Lower lobe of right lung (tissue), 2 donors: ENCODE results near the gene FAAP100. TPM values are rescaled to one million over a fixed set of nuclear protein-coding genes. Genes with fewer than 3 reads are reported as not detected.

ENCODE experiments used
- ATAC-seq, 2 donors: fragments of 200-7000 bp; cut with Tn5 transposase; one replicate each; pipeline ENCODE4 v1.9.1; 2020 to 2022; ENCODE audit warnings: mild to moderate bottlenecking in 2 of 2, moderate library complexity in 2 of 2
- DNase-seq: peaks from one replicate; pipeline ENCODE4 v3.0.0-alpha.2; 2020
- H3K27ac ChIP-seq: fragments of 200-600 bp; one replicate; pipeline ENCODE4 v1.8.0; 2022
- H3K27me3 ChIP-seq: fragments of 200-600 bp; one replicate; pipeline ENCODE4 v1.8.0; 2022; ENCODE audit warnings: low read depth
- H3K36me3 ChIP-seq: fragments of 200-600 bp; one replicate; pipeline ENCODE4 v1.8.0; 2022; ENCODE audit warnings: mild to moderate bottlenecking
- H3K4me1 ChIP-seq: fragments of 200-600 bp; one replicate; pipeline ENCODE4 v1.8.0; 2022
- H3K4me3 ChIP-seq: fragments of 200-600 bp; one replicate; pipeline ENCODE4 v1.8.0; 2022; ENCODE audit warnings: mild to moderate bottlenecking
- H3K9me3 ChIP-seq: fragments of 200-600 bp; one replicate; pipeline ENCODE4 v1.8.0; 2022
- CTCF ChIP-seq: fragments of 200-600 bp; IDR thresholded peaks from one replicate; pipeline ENCODE4 v1.8.0; 2022; ENCODE audit warnings: antibody characterized with exemption, mild to moderate bottlenecking
- intact Hi-C: fragments of 100-400 bp; cut with DNase I; formaldehyde crosslinking; loops from one replicate; pipeline ENCODE4 v1.11.0; 2022
- total RNA-seq: library from RNA; stranded (reverse); fragmentation: NEBNext Ultra II Directional; extraction: Animal tissue kit (Norgen Biotek cat#: 25700); gene quantifications from one replicate; pipeline ENCODE4 v1.2.1, GENCODE V29; 2021
- donor health status: DM: no; HTN: yes; CAD: no; lungs with severe emphysema.

FAAP100 gene
- total RNA-seq, 1 donor from 2014 or later, result 26.0 TPM

- peaks cover 93% of the 10 kb centered on the region for H3K36me3 ChIP-seq
- H3K4me3 ChIP-seq, result no peak overlapping the region
- no peaks in the 10 kb centered on the region for H3K9me3 ChIP-seq
- H3K27me3 ChIP-seq, result no peaks in the 10 kb centered on the region
- ATAC-seq, result no peak
- H3K4me1 ChIP-seq, result peaks cover 5% of the 10 kb centered on the region
- TF ChIP-seq CTCF, result no peak
- intact Hi-C loops, result no loop called here
- no peak overlapping the region for H3K27ac ChIP-seq
- DNase-seq, result no peak
Measured at GRCh38 chr17:81582341-81582740, 30.2 kb upstream of the FAAP100 start.

- Histone ChIP-seq H3K36me3 (peaks cover 89% of the 10 kb centered on the region), H3K4me1 (peaks cover 10% of the 10 kb centered on the region), H3K27ac (no peak overlapping the region), H3K4me3 (no peak overlapping the region), H3K27me3 (no peaks in the 10 kb centered on the region), H3K9me3 (no peaks in the 10 kb centered on the region)
- intact Hi-C loops, result no loop called here
- ATAC-seq (no peak), DNase-seq (no peak)
- no peak for TF ChIP-seq CTCF
Measured at GRCh38 chr17:81581758-81582157, 29.6 kb upstream of the FAAP100 start.

- no peak for ATAC-seq
- intact Hi-C loops, result no loop called here
- Histone ChIP-seq H3K36me3 (peaks cover 89% of the 10 kb centered on the region), H3K27ac (no peak overlapping the region), H3K4me1 (peaks cover 19% of the 10 kb centered on the region), H3K9me3 (no peaks in the 10 kb centered on the region), H3K27me3 (no peaks in the 10 kb centered on the region), H3K4me3 (no peak overlapping the region)
- TF ChIP-seq CTCF, result no peak
- no peak for DNase-seq
Measured at GRCh38 chr17:81580481-81580880, 28.3 kb upstream of the FAAP100 start.

GRCh38 chr17:81579821-81580321, 27.7 kb upstream of the FAAP100 start:
- H3K27ac ChIP-seq, result no peak overlapping the region
- H3K9me3 ChIP-seq, result no peaks in the 10 kb centered on the region
- TF ChIP-seq CTCF, result no peak
- H3K4me1 ChIP-seq, result peaks cover 19% of the 10 kb centered on the region
- no peak for DNase-seq
- no peak for ATAC-seq
- H3K36me3 ChIP-seq, result peaks cover 87% of the 10 kb centered on the region
- intact Hi-C loops, result no loop called here
- H3K27me3 ChIP-seq, result no peaks in the 10 kb centered on the region
- H3K4me3 ChIP-seq, result no peak overlapping the region

GRCh38 chr17:81579298-81579697, 27.1 kb upstream of the FAAP100 start:
- ATAC-seq, result no peak
- no peak for TF ChIP-seq CTCF
- Histone ChIP-seq H3K27ac (no peak overlapping the region), H3K27me3 (no peaks in the 10 kb centered on the region), H3K9me3 (no peaks in the 10 kb centered on the region), H3K4me1 (peaks cover 19% of the 10 kb centered on the region), H3K4me3 (no peak overlapping the region), H3K36me3 (peaks cover 85% of the 10 kb centered on the region)
- intact Hi-C loops, result no loop called here
- DNase-seq, result no peak
